H1 (cell line): ENCODE results near the gene PSG5.
"Not testable (repeated sequence)": the region's sequence is repeated elsewhere in the genome, so short reads cannot be mapped to it uniquely, and the experiment has no call there.

ENCODE experiments used
- ASH2L ChIP-seq: fragments of 200-600, 300-600 bp; sonication (generic); IDR thresholded peaks from one replicate; pipeline ENCODE4 v1.7.1; 2017; ENCODE audit warnings: low read length
- BRCA1 ChIP-seq: IDR thresholded peaks from 2 replicates; pipeline ENCODE4 v1.6.1; 2012; ENCODE audit warnings: low read depth, low read length, improper control_type of control experiment
- CHD1 ChIP-seq: IDR thresholded peaks from 2 replicates; pipeline ENCODE4 v1.6.1; 2012; ENCODE audit warnings: low read depth, low read length, improper control_type of control experiment
- CTCF ChIP-seq, 3 experiments: IDR thresholded peaks; 1 replicate in 2 of 3; 2 replicates in 1 of 3; pipeline versions ENCODE4 v1.5.1 to v1.6.1; 2011; ENCODE audit warnings: low read length in 3 of 3, mild to moderate bottlenecking in 3 of 3, inconsistent platforms in 2 of 3, low read depth in 1 of 3, moderate library complexity in 1 of 3; ENCODE audit not compliant: insufficient read depth in 1 of 3; ENCODE audit errors: control extremely low read depth in 1 of 3
- EP300 ChIP-seq, 2 experiments: IDR thresholded peaks; 1 replicate in 1 of 2; 2 replicates in 1 of 2; pipeline ENCODE4 v1.6.1; 2011 to 2012; ENCODE audit warnings: low read depth in 2 of 2, low read length in 2 of 2, mild to moderate bottlenecking in 2 of 2, borderline replicate concordance in 1 of 2, inconsistent platforms in 1 of 2, moderate library complexity in 1 of 2
- EZH2 ChIP-seq: fragments of 200-600 bp; sonication (generic); IDR thresholded peaks from 2 replicates; pipeline ENCODE4 v1.7.1; 2012; ENCODE audit warnings: low read depth, mild to moderate bottlenecking, moderate library complexity, low read length, inconsistent platforms; ENCODE audit not compliant: severe bottlenecking
- GABPA ChIP-seq: IDR thresholded peaks from 2 replicates; pipeline ENCODE4 v1.6.1; 2011; ENCODE audit warnings: mild to moderate bottlenecking, low read length, moderate library complexity, borderline replicate concordance; ENCODE audit not compliant: insufficient read depth
- HDAC2 ChIP-seq, 2 experiments: fragments of 300-600 bp in 1 of 2; sonication (generic) in 1 of 2; IDR thresholded peaks; 2 replicates each; pipeline ENCODE4 v1.6.1; 2011 to 2012; ENCODE audit warnings: low read depth in 2 of 2, low read length in 2 of 2, mild to moderate bottlenecking in 2 of 2, moderate library complexity in 2 of 2, borderline replicate concordance in 1 of 2, inconsistent platforms in 1 of 2
- POLR2AphosphoS5 ChIP-seq: IDR thresholded peaks from 2 replicates; pipeline ENCODE4 v1.6.1; 2011; ENCODE audit warnings: low read depth, low read length
- SIRT6 ChIP-seq: IDR thresholded peaks from one replicate; pipeline ENCODE4 v1.7.1; 2012; ENCODE audit warnings: low read length, inconsistent platforms
- TAF1 ChIP-seq: IDR thresholded peaks from 2 replicates; pipeline ENCODE4 v1.6.1; 2011; ENCODE audit warnings: mild to moderate bottlenecking, low read depth, low read length
- ZNF274 ChIP-seq: IDR thresholded peaks from 2 replicates; pipeline ENCODE4 v1.7.0; 2012; ENCODE audit warnings: low read length, borderline replicate concordance; ENCODE audit errors: extremely low read depth
- TF ChIP-seq, protein P1 (sequence below): IDR thresholded peaks from 2 replicates; pipeline ENCODE4 v1.6.1; 2011; ENCODE audit warnings: low read length, improper control_type of control experiment

- not testable (repeated sequence) for TF ChIP-seq CHD1; CTCF (IDR thresholded peaks at IDR 0.05; ENCODE audit: control extremely low read depth in 1 of 3, insufficient read depth in 1 of 3, low read depth in 1 of 3, low read length in 3 of 3); ASH2L; ZNF274; HDAC2 (IDR thresholded peaks at IDR 0.05; ENCODE audit: borderline replicate concordance in 1 of 2, low read depth in 2 of 2, low read length in 2 of 2); EZH2; BRCA1; EP300 (IDR thresholded peaks at IDR 0.05; ENCODE audit: borderline replicate concordance in 1 of 2, low read depth in 2 of 2, low read length in 2 of 2); POLR2AphosphoS5; GABPA; TAF1; SIRT6
- TF ChIP-seq, protein P1, sequence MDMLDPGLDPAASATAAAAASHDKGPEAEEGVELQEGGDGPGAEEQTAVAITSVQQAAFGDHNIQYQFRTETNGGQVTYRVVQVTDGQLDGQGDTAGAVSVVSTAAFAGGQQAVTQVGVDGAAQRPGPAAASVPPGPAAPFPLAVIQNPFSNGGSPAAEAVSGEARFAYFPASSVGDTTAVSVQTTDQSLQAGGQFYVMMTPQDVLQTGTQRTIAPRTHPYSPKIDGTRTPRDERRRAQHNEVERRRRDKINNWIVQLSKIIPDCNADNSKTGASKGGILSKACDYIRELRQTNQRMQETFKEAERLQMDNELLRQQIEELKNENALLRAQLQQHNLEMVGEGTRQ: not testable (repeated sequence)
Measured at GRCh38 chr19:43205471-43206105, 19.3 kb upstream of the PSG5 start, which contains the start of gene PSG4.
